Measurements from ENCODE around the gene DDX17.

Gene DDX17

GRCh38 chr22:38444783-38445182 is 61.3 kb downstream of the DDX17 start:
- 0 out of 2 replicates have a peak, but pooled peaks cover 4% of the 10 kb centered on the region for H3K4me1 ChIP-seq (ENCODE audit: control insufficient read depth, insufficient read depth, low read length)
- no peak overlapping the region for H3K27ac ChIP-seq (ENCODE audit: low read depth, low read length)
- no peak overlapping the region for H3K4me3 ChIP-seq (ENCODE audit: low read depth, low read length)
- H3K36me3 ChIP-seq (ENCODE audit: control insufficient read depth, insufficient read depth, low read length) = no peaks in the 10 kb centered on the region
- peaks cover 6% of the 10 kb centered on the region; the same call in 1 of the 2 replicates for H3K27me3 ChIP-seq (ENCODE audit: control insufficient read depth, insufficient read depth, low read length)
- H3K9ac ChIP-seq (ENCODE audit: low read length) = no peak overlapping the region
- no peaks in the 10 kb centered on the region for H3K9me3 ChIP-seq (ENCODE audit: control insufficient read depth, insufficient read depth, low read depth, low read length)

DNA sequence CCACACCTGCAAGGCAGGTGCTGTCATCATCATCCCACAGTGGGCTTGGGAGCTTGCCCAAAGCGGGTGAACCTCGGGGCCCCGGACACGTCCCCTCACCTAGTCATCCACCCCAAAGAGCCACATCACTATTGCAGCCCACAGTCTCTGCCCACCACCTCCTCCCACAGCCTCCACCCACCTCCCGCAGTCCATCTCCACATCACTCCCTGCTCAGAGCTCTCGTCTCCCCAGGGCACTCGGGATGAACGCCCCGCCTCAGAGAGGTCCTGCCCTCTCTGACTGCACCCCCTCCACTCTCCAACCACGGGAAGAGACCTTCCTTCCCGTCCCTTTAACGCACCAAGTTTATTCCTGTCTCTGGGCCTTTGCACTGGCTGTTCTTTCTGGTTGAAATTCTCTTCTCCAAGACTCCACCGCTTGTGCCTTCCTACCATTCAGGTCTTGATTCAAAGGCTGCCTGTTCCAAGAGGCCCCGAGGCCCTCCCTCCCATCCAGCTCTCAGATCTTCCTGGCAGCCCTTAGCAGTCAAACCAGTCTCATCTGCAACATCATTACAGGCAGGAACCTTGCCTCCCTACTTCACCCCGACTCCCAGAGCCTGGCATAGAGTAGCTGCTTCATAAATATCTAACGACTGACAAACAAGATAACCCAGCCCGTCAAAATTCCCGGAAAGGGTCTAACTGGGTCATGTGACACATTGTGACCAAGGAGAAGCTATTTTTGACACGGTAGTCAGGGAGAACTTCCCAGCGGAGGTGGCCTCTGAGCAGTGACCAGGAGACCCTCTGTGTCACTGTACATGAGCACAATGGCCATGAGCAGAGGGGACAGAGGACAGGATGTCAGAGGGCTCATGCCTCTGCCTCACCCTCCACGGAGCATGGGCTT is 62.2 kb downstream of the DDX17 start:
- no peaks in the 10 kb centered on the region for H3K36me3 ChIP-seq (ENCODE audit: control insufficient read depth, insufficient read depth, low read length)
- no peaks in the 10 kb centered on the region for H3K9me3 ChIP-seq (ENCODE audit: control insufficient read depth, insufficient read depth, low read depth, low read length)
- no peak overlapping the region for H3K9ac ChIP-seq (ENCODE audit: low read length)
- 0 out of 2 replicates have a peak, but pooled peaks cover 4% of the 10 kb centered on the region for H3K4me1 ChIP-seq (ENCODE audit: control insufficient read depth, insufficient read depth, low read length)
- H3K4me3 ChIP-seq (ENCODE audit: low read depth, low read length) = no peak overlapping the region
- H3K27ac ChIP-seq (ENCODE audit: low read depth, low read length) = no peak overlapping the region
- no peaks in the 10 kb centered on the region; the same call in 1 of the 2 replicates for H3K27me3 ChIP-seq (ENCODE audit: control insufficient read depth, insufficient read depth, low read length)

DNA sequence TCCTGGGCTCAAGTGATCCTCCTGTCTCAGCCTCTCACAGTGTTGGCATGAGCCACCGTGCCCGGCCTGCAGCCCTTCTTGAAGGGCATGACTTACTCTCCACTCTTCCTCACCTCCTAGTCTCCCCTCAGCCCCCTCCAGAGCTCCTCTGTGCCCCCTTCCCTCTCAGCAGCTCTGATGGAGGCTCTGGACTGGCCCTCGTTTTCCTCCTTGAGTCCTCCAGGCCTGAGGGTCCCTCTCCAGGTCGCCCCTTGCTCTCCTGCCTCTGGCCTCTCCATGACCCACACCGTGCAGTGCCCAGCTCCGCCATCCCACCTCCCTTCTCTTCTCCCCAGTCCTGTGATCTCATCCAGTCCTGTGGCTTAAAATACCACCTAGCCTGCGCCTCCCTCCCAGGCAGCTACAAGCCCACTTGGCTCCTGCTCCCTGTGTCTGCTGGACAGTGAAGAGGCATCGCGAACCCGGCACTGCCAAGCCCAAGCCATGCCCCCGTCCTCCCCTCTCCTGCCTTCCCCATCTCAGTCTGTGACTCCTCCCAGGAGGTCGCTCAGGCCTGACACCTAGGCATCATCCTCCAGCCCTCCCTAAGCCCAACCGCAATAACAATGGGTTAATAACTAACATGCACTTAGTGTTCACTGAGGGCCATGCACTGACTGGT is 63.0 kb downstream of the DDX17 start:
- Histone ChIP-seq H3K9ac (ENCODE audit: low read length) (no peak overlapping the region), H3K9me3 (ENCODE audit: control insufficient read depth, insufficient read depth, low read depth, low read length) (no peaks in the 10 kb centered on the region), H3K4me3 (ENCODE audit: low read depth, low read length) (no peak overlapping the region), H3K36me3 (ENCODE audit: control insufficient read depth, insufficient read depth, low read length) (no peaks in the 10 kb centered on the region), H3K4me1 (ENCODE audit: control insufficient read depth, insufficient read depth, low read length) (0 out of 2 replicates have a peak, but pooled peaks cover 4% of the 10 kb centered on the region), H3K27ac (ENCODE audit: low read depth, low read length) (no peak overlapping the region), H3K27me3 (ENCODE audit: control insufficient read depth, insufficient read depth, low read length) (no peaks in the 10 kb centered on the region; the same call in 1 of the 2 replicates)

DNA sequence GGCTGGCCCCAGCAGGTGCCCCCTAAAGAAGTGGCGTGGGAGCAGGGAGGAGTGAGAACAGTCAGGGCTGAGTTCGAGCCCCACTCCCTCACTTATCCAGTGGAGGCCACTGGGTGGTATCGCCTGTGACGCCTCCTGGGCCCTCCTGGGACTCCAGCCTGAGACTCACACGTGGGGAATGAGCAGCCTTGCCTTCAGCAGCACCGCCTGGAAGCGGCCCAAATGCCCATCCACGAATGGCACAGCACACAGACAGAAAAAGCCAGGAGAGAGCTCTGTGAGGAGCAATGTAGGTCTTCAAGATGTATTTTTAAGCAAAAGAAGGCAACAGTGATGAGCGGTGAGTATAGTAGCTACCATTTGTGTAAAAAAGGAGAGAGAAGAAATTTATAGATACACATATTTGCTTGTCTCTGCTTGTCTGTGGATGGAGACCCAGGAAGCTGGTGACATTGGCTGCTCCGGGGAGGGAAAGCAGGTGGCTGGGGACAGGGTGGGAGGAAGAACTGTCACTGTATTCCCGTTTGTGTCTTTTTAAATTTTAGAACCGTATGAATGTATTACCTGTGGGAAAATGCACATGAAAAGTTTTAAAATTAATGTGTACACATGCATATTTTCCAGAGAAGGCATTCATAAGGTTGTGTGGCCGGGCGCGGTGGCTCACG is 64.4 kb downstream of the DDX17 start:
- Histone ChIP-seq H3K4me3 (ENCODE audit: low read depth, low read length) (no peak overlapping the region), H3K27me3 (ENCODE audit: control insufficient read depth, insufficient read depth, low read length) (no peaks in the 10 kb centered on the region; the same call in 1 of the 2 replicates), H3K36me3 (ENCODE audit: control insufficient read depth, insufficient read depth, low read length) (no peaks in the 10 kb centered on the region), H3K9ac (ENCODE audit: low read length) (no peak overlapping the region), H3K9me3 (ENCODE audit: control insufficient read depth, insufficient read depth, low read depth, low read length) (no peaks in the 10 kb centered on the region), H3K4me1 (ENCODE audit: control insufficient read depth, insufficient read depth, low read length) (0 out of 2 replicates have a peak, but pooled peaks cover 4% of the 10 kb centered on the region), H3K27ac (ENCODE audit: low read depth, low read length) (no peak overlapping the region)

GRCh38 chr22:38440747-38441350 is 65.3 kb downstream of the DDX17 start:
- Histone ChIP-seq H3K9ac (ENCODE audit: low read length) (no peak overlapping the region), H3K9me3 (ENCODE audit: control insufficient read depth, insufficient read depth, low read depth, low read length) (no peaks in the 10 kb centered on the region), H3K36me3 (ENCODE audit: control insufficient read depth, insufficient read depth, low read length) (no peaks in the 10 kb centered on the region), H3K27ac (ENCODE audit: low read depth, low read length) (no peak overlapping the region), H3K27me3 (ENCODE audit: control insufficient read depth, insufficient read depth, low read length) (no peaks in the 10 kb centered on the region; the same call in 1 of the 2 replicates), H3K4me3 (ENCODE audit: low read depth, low read length) (no peak overlapping the region), H3K4me1 (ENCODE audit: control insufficient read depth, insufficient read depth, low read length) (peaks cover 4% of the 10 kb centered on the region; the same call in 1 of the 2 replicates)

GRCh38 chr22:38437416-38437815 is 68.7 kb downstream of the DDX17 start:
- no peak overlapping the region for H3K27ac ChIP-seq (ENCODE audit: low read depth, low read length)

DNA sequence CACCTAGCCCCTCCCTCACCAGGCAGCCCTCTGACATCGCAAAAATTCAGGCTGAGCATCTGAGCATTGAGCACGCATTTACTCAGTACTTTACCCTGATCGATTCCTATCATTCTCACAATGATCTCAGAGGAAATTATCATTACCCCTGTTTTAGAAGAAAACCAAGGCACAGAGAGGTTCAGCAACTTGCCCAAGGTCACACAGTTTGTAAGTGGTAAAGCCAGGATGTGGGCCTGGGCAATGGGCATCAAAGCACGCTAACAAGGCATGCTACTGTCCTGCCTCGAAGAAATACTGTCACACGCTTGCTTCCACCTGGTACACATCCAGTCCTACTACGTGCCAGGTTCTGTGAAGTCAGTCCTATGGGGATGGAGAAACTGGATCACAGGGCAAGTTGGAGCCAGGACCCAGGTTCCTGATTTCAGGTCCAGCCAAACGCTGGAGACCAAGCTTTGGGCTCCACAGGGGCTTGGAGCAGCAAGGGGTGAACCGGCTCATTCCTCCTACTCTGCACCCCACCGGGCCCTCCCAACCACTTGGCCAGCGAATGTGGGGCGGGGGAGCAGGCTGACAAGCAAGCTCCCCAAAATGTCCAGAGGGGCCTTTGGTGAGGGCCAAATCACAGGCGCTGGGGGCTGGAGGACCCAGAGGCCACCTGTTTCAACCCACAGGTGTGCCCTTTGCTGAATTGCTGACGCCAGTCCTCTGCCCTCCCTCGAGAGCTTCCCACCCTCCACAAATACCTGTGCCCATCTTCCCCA is 69.3 kb downstream of the DDX17 start:
- Histone ChIP-seq H3K9me3 (ENCODE audit: control insufficient read depth, insufficient read depth, low read depth, low read length) (no peaks in the 10 kb centered on the region), H3K4me3 (ENCODE audit: low read depth, low read length) (no peak overlapping the region), H3K27me3 (ENCODE audit: control insufficient read depth, insufficient read depth, low read length) (no peaks in the 10 kb centered on the region), H3K27ac (ENCODE audit: low read depth, low read length) (no peak overlapping the region), H3K9ac (ENCODE audit: low read length) (no peak overlapping the region), H3K36me3 (ENCODE audit: control insufficient read depth, insufficient read depth, low read length) (no peaks in the 10 kb centered on the region), H3K4me1 (ENCODE audit: control insufficient read depth, insufficient read depth, low read length) (no peaks in the 10 kb centered on the region; the same call in 1 of the 2 replicates)

More at GRCh38 chr22:38437416-38437815, 68.7 kb downstream of the DDX17 start:
- Histone ChIP-seq H3K27me3 (ENCODE audit: control insufficient read depth, insufficient read depth, low read length) (no peaks in the 10 kb centered on the region), H3K36me3 (ENCODE audit: control insufficient read depth, insufficient read depth, low read length) (no peaks in the 10 kb centered on the region), H3K9ac (ENCODE audit: low read length) (no peak overlapping the region), H3K9me3 (ENCODE audit: control insufficient read depth, insufficient read depth, low read depth, low read length) (no peaks in the 10 kb centered on the region), H3K4me1 (ENCODE audit: control insufficient read depth, insufficient read depth, low read length) (no peaks in the 10 kb centered on the region; the same call in 1 of the 2 replicates), H3K4me3 (ENCODE audit: low read depth, low read length) (no peak overlapping the region)

- H3K27ac ChIP-seq (ENCODE audit: low read depth, low read length) = no peak overlapping the region
- H3K36me3 ChIP-seq (ENCODE audit: control insufficient read depth, insufficient read depth, low read length) = no peaks in the 10 kb centered on the region
- no peak overlapping the region for H3K9ac ChIP-seq (ENCODE audit: low read length)
- peaks cover 4% of the 10 kb centered on the region; the same call in 1 of the 2 replicates for H3K4me1 ChIP-seq (ENCODE audit: control insufficient read depth, insufficient read depth, low read length)
- no peaks in the 10 kb centered on the region for H3K27me3 ChIP-seq (ENCODE audit: control insufficient read depth, insufficient read depth, low read length)
- H3K4me3 ChIP-seq (ENCODE audit: low read depth, low read length) = no peak overlapping the region
- H3K9me3 ChIP-seq (ENCODE audit: control insufficient read depth, insufficient read depth, low read depth, low read length) = no peaks in the 10 kb centered on the region
Measured at GRCh38 chr22:38435965-38436364, 70.1 kb downstream of the DDX17 start.

- H3K36me3 ChIP-seq (ENCODE audit: control insufficient read depth, insufficient read depth, low read length) = no peaks in the 10 kb centered on the region
- no peak overlapping the region for H3K9ac ChIP-seq (ENCODE audit: low read length)
- peaks cover 4% of the 10 kb centered on the region; the same call in 1 of the 2 replicates for H3K4me1 ChIP-seq (ENCODE audit: control insufficient read depth, insufficient read depth, low read length)
- no peak overlapping the region for H3K4me3 ChIP-seq (ENCODE audit: low read depth, low read length)
- H3K27ac ChIP-seq (ENCODE audit: low read depth, low read length) = no peak overlapping the region
- no peaks in the 10 kb centered on the region for H3K27me3 ChIP-seq (ENCODE audit: control insufficient read depth, insufficient read depth, low read length)
- H3K9me3 ChIP-seq (ENCODE audit: control insufficient read depth, insufficient read depth, low read depth, low read length) = no peaks in the 10 kb centered on the region
Measured at GRCh38 chr22:38435010-38435409, 71.1 kb downstream of the DDX17 start.

GRCh38 chr22:38433871-38434270 is 72.2 kb downstream of the DDX17 start:
- Histone ChIP-seq H3K4me1 (ENCODE audit: control insufficient read depth, insufficient read depth, low read length) (peaks cover 4% of the 10 kb centered on the region; the same call in 1 of the 2 replicates), H3K27me3 (ENCODE audit: control insufficient read depth, insufficient read depth, low read length) (no peaks in the 10 kb centered on the region), H3K9ac (ENCODE audit: low read length) (no peak overlapping the region), H3K36me3 (ENCODE audit: control insufficient read depth, insufficient read depth, low read length) (no peaks in the 10 kb centered on the region), H3K27ac (ENCODE audit: low read depth, low read length) (no peak overlapping the region), H3K9me3 (ENCODE audit: control insufficient read depth, insufficient read depth, low read depth, low read length) (no peaks in the 10 kb centered on the region), H3K4me3 (ENCODE audit: low read depth, low read length) (no peak overlapping the region)

Measured in HUES6 (cell line).